Endothelial cell of umbilical vein (primary cell): Measurements from ENCODE around the gene ANKRD23.

Source experiments
- CTCF ChIP-seq, 2 donors: IDR thresholded peaks; 1 replicate in 1 of 2; 2 replicates in 1 of 2; pipeline ENCODE4 v1.5.1; 2011; ENCODE audit warnings: low read length in 2 of 2, mild to moderate bottlenecking in 2 of 2, moderate library complexity in 2 of 2, control low read depth in 1 of 2, inconsistent platforms in 1 of 2, low read depth in 1 of 2; ENCODE audit not compliant: insufficient read depth in 1 of 2; ENCODE audit errors: extremely low read depth in 1 of 2
- EZH2 ChIP-seq: IDR thresholded peaks from 2 replicates; pipeline ENCODE4 v1.6.1; 2012; ENCODE audit warnings: borderline replicate concordance, low read depth, mild to moderate bottlenecking, moderate library complexity, low read length, inconsistent platforms; ENCODE audit not compliant: severe bottlenecking
- JUN ChIP-seq: IDR thresholded peaks from 2 replicates; pipeline ENCODE4 v1.6.1; 2011; ENCODE audit warnings: borderline replicate concordance, low read depth; ENCODE audit not compliant: insufficient read length, insufficient read depth
- POLR2A ChIP-seq: IDR thresholded peaks from 2 replicates; pipeline ENCODE4 v1.6.1; 2012; ENCODE audit warnings: low read depth, mild to moderate bottlenecking, control low read depth, low read length

GRCh38 chr2:96890252-96890651 lies 46.4 kb upstream of the ANKRD23 start:
- TF ChIP-seq CTCF (IDR thresholded peaks at IDR 0.05; ENCODE audit: extremely low read depth in 1 of 2, insufficient read depth in 1 of 2, low read depth in 1 of 2, low read length in 2 of 2) (no peak), POLR2A (no peak), EZH2 (no peak), JUN (no peak)
